Nucleus accumbens (tissue), 56 donors: ENCODE data around the gene RAI14.

Experiments used
- DNase-seq, 56 donors: peaks; one replicate each; lab custom pipeline; 2025; lab: John Stamatoyannopoulos, UW

Gene RAI14

GRCh38 chr5:34674187-34674586, 18.1 kb downstream of the RAI14 start:
- no peak for DNase-seq

GRCh38 chr5:34675857-34676256, 19.7 kb downstream of the RAI14 start:
- no peak for DNase-seq

- DNase-seq, result peak in 1 of 56 donors; percentile 4
Measured at GRCh38 chr5:34676416-34676815, 20.3 kb downstream of the RAI14 start.

- DNase-seq, result no peak
Measured at GRCh38 chr5:34677428-34677827, 21.3 kb downstream of the RAI14 start.

GRCh38 chr5:34680896-34681295, 24.8 kb downstream of the RAI14 start:
- no peak for DNase-seq

- no peak for DNase-seq
Measured at GRCh38 chr5:34682926-34683623, 26.9 kb downstream of the RAI14 start.

GRCh38 chr5:34684281-34684979, 28.3 kb downstream of the RAI14 start:
- peak in 19 of 56 donors; percentile 5 to 42 (median 17) for DNase-seq

- no peak for DNase-seq
Measured at GRCh38 chr5:34684980-34685352, 28.8 kb downstream of the RAI14 start.

- DNase-seq, result no peak
Measured at GRCh38 chr5:34685485-34686165, 29.5 kb downstream of the RAI14 start.

GRCh38 chr5:34686762-34687268, 30.7 kb downstream of the RAI14 start:
- peak in 24 of 56 donors; percentile 2 to 67 (median 19) for DNase-seq

GRCh38 chr5:34687269-34688011, 31.3 kb downstream of the RAI14 start:
- DNase-seq, result no peak

- no peak for DNase-seq
Measured at GRCh38 chr5:34688015-34688810, 32.1 kb downstream of the RAI14 start.

- no peak for DNase-seq
Measured at GRCh38 chr5:34690301-34690700, 34.2 kb downstream of the RAI14 start.

- DNase-seq, result no peak
Measured at GRCh38 chr5:34690898-34691297, 34.8 kb downstream of the RAI14 start.

GRCh38 chr5:34691326-34691725, 35.2 kb downstream of the RAI14 start:
- DNase-seq, result no peak

- peak in 3 of 56 donors; percentile 1 to 4 (median 2) for DNase-seq
Measured at GRCh38 chr5:34692786-34693185, 36.7 kb downstream of the RAI14 start.

- no peak for DNase-seq
Measured at GRCh38 chr5:34694012-34694411, 37.9 kb downstream of the RAI14 start.

GRCh38 chr5:34694685-34695084, 38.6 kb downstream of the RAI14 start:
- no peak for DNase-seq

- DNase-seq, result no peak
Measured at GRCh38 chr5:34695275-34696027, 39.3 kb downstream of the RAI14 start.
